ENCODE data around the gene TIE1. TPM values are rescaled to one million over a fixed set of nuclear protein-coding genes. Genes with fewer than 3 reads are reported as not detected.

Gene TIE1
- total RNA-seq, 4 donors from 2014 or later, result 11.4 to 49.3 (median 30.2) TPM

DNA sequence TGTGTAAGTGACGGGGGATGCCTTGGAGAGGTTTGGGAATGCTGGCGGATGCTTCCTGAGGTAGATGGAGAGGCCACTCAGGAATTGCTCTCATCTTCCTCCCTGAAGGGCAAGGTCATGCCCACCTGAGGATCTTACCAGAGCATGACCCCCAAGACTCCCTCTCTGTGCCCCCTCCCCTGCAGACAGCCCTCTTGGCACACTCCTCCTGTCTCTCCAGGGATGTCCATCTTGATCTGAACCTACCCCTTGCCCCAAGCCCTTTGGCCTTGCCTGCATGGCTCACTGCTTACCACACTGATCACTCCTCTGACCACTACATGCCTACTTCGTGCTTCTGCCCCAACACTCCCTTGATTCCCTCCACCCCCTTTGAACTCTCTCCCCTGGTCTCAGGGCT, 19.0 kb downstream of the TIE1 start:
- Histone ChIP-seq H3K27ac (no peak overlapping the region), H3K9me3 (peaks cover 0 to 10% (median 0%) of the 10 kb centered on the region in 3 donors), H3K27me3 (no peaks in the 10 kb centered on the region), H3K4me3 (no peak overlapping the region), H3K36me3 (no peaks in the 10 kb centered on the region), H3K4me1 (no peaks in the 10 kb centered on the region)
- no peak for TF ChIP-seq POLR2A (IDR thresholded peaks at IDR 0.05)
- no peak for ATAC-seq
- WGBS, 2 donors (ENCODE audit: low coverage in 1 of 2), result 100% methylated on average over 3 of the region's 3 CpGs; no CpG with 5 or more reads in 1 of the 2 donors

GRCh38 chr1:43321331-43321891, 20.6 kb downstream of the TIE1 start:
- Histone ChIP-seq H3K36me3 (no peaks in the 10 kb centered on the region), H3K4me1 (no peaks in the 10 kb centered on the region), H3K9me3 (peaks cover 0 to 21% (median 0%) of the 10 kb centered on the region in 3 donors), H3K27ac (no peak overlapping the region), H3K27me3 (no peaks in the 10 kb centered on the region), H3K4me3 (no peak overlapping the region)
- no peak for ATAC-seq
- TF ChIP-seq, protein P1, sequence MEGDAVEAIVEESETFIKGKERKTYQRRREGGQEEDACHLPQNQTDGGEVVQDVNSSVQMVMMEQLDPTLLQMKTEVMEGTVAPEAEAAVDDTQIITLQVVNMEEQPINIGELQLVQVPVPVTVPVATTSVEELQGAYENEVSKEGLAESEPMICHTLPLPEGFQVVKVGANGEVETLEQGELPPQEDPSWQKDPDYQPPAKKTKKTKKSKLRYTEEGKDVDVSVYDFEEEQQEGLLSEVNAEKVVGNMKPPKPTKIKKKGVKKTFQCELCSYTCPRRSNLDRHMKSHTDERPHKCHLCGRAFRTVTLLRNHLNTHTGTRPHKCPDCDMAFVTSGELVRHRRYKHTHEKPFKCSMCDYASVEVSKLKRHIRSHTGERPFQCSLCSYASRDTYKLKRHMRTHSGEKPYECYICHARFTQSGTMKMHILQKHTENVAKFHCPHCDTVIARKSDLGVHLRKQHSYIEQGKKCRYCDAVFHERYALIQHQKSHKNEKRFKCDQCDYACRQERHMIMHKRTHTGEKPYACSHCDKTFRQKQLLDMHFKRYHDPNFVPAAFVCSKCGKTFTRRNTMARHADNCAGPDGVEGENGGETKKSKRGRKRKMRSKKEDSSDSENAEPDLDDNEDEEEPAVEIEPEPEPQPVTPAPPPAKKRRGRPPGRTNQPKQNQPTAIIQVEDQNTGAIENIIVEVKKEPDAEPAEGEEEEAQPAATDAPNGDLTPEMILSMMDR (IDR thresholded peaks at IDR 0.05), result no peak
- no peak for TF ChIP-seq EP300 (IDR thresholded peaks at IDR 0.05)
- TF ChIP-seq POLR2AphosphoS5 (IDR thresholded peaks at IDR 0.05), result no peak
- no peak for TF ChIP-seq POLR2A (IDR thresholded peaks at IDR 0.05)
- WGBS, 2 donors (ENCODE audit: low coverage in 1 of 2), result 90% methylated on average over 2 of the region's 16 CpGs; no CpG with 5 or more reads in 1 of the 2 donors

- no peak for ATAC-seq
- no peak for TF ChIP-seq EP300 (IDR thresholded peaks at IDR 0.05)
- TF ChIP-seq, protein P1 (IDR thresholded peaks at IDR 0.05), result no peak
- no peak for TF ChIP-seq POLR2A (IDR thresholded peaks at IDR 0.05)
- no peak for TF ChIP-seq POLR2AphosphoS5 (IDR thresholded peaks at IDR 0.05)
Measured at GRCh38 chr1:43322506-43322905, 21.7 kb downstream of the TIE1 start.

DNA sequence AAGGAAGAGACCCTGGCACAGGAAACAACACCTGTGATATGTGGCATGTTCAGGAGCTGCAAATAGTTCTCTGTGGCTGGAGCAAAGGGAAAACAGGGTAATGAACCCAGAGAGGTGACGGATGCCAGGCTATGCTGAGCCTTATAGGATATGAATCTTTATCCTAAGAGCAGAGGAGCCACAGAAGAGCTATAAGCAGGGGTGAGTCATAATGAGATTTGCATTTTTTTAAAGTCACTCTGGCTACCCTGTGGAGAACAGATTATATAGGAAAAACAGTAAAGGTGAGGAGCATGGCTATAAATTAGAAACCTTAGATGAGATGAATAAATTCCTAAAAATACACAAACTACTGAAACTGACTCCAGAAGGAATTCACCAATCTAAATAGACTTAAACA, 24.0 kb downstream of the TIE1 start:
- TF ChIP-seq, protein P1 (IDR thresholded peaks at IDR 0.05), result no peak
- TF ChIP-seq EP300 (IDR thresholded peaks at IDR 0.05), result no peak
- no peak for TF ChIP-seq POLR2AphosphoS5 (IDR thresholded peaks at IDR 0.05)
- TF ChIP-seq POLR2A (IDR thresholded peaks at IDR 0.05), result no peak
- H3K27ac ChIP-seq, result no peak overlapping the region
- H3K36me3 ChIP-seq, result no peaks in the 10 kb centered on the region
- ATAC-seq, result no peak
- no peaks in the 10 kb centered on the region for H3K27me3 ChIP-seq
- H3K4me1 ChIP-seq, result peaks cover 0 to 2% (median 0%) of the 10 kb centered on the region in 3 donors
- 80 to 83% methylated on average over 1 of the region's 1 CpG for WGBS, 2 donors (ENCODE audit: low coverage in 1 of 2)
- H3K4me3 ChIP-seq, result no peak overlapping the region
- peaks cover 0 to 28% (median 0%) of the 10 kb centered on the region in 3 donors for H3K9me3 ChIP-seq

More at GRCh38 chr1:43322506-43322905, 21.7 kb downstream of the TIE1 start:
- no peaks in the 10 kb centered on the region for H3K36me3 ChIP-seq
- no peaks in the 10 kb centered on the region for H3K27me3 ChIP-seq
- WGBS, 2 donors (ENCODE audit: low coverage in 1 of 2), result 78% methylated on average over 3 of the region's 5 CpGs; no CpG with 5 or more reads in 1 of the 2 donors
- no peak overlapping the region for H3K4me3 ChIP-seq
- peaks cover 0 to 21% (median 0%) of the 10 kb centered on the region in 3 donors for H3K9me3 ChIP-seq
- H3K27ac ChIP-seq, result no peak overlapping the region
- H3K4me1 ChIP-seq, result no peaks in the 10 kb centered on the region

GRCh38 chr1:43325381-43325780, 24.6 kb downstream of the TIE1 start:
- Histone ChIP-seq H3K4me3 (no peak overlapping the region), H3K27ac (no peak overlapping the region), H3K27me3 (no peaks in the 10 kb centered on the region), H3K36me3 (no peaks in the 10 kb centered on the region), H3K9me3 (peaks cover 0 to 28% (median 0%) of the 10 kb centered on the region in 3 donors), H3K4me1 (peaks cover 0 to 8% (median 2%) of the 10 kb centered on the region in 3 donors)
- ATAC-seq, result no peak
- TF ChIP-seq POLR2AphosphoS5 (IDR thresholded peaks at IDR 0.05) (no peak), EP300 (IDR thresholded peaks at IDR 0.05) (no peak)
- TF ChIP-seq, protein P1 (IDR thresholded peaks at IDR 0.05), result no peak

All from gastroesophageal sphincter (tissue), 4 donors.